H9 (cell line): ENCODE measurements around the gene KAZN. TPM values are rescaled to one million over a fixed set of nuclear protein-coding genes. Genes with fewer than 3 reads are reported as not detected.

Experiments used
- DNase-seq: peaks from one replicate; pipeline ENCODE4 v3.0.0-alpha.2; 2017
- H2AFZ ChIP-seq: one replicate; pipeline ENCODE4 v1.6.1; 2013; ENCODE audit warnings: mild to moderate bottlenecking, low read length, control low read depth, moderate library complexity
- H2AK5ac ChIP-seq: 2 replicates; pipeline ENCODE4 v1.6.1; 2013; ENCODE audit warnings: low read length, control low read depth, mixed read lengths; ENCODE audit not compliant: insufficient read length
- H2BK120ac ChIP-seq: one replicate; pipeline ENCODE4 v1.6.1; 2013; ENCODE audit warnings: low read depth, mild to moderate bottlenecking, low read length, control low read depth, inconsistent platforms; ENCODE audit not compliant: poor library complexity, severe bottlenecking
- H2BK12ac ChIP-seq: 2 replicates; pipeline ENCODE4 v1.6.1; 2013; ENCODE audit warnings: low read length, control low read depth, mixed read lengths, low read depth; ENCODE audit not compliant: insufficient read length
- H2BK15ac ChIP-seq: 2 replicates; pipeline ENCODE4 v1.6.1; 2013; ENCODE audit warnings: low read depth, low read length, control low read depth
- H2BK20ac ChIP-seq: one replicate; pipeline ENCODE4 v1.6.1; 2013; ENCODE audit warnings: low read depth, mild to moderate bottlenecking, low read length, control low read depth, inconsistent platforms; ENCODE audit not compliant: poor library complexity, severe bottlenecking
- H2BK5ac ChIP-seq: 2 replicates; pipeline ENCODE4 v1.6.1; 2013; ENCODE audit warnings: low read length, control low read depth, mixed read lengths; ENCODE audit not compliant: insufficient read length
- H3K14ac ChIP-seq: 2 replicates; pipeline ENCODE4 v1.6.1; 2013; ENCODE audit warnings: low read length, control low read depth; ENCODE audit not compliant: insufficient read depth
- H3K18ac ChIP-seq: 2 replicates; pipeline ENCODE4 v1.6.1; 2013; ENCODE audit warnings: low read depth, mild to moderate bottlenecking, mixed read lengths, low read length, control low read depth; ENCODE audit not compliant: insufficient read length
- H3K23ac ChIP-seq: 2 replicates; pipeline ENCODE4 v1.6.1; 2013; ENCODE audit warnings: low read length, control low read depth, mixed read lengths, low read depth; ENCODE audit not compliant: insufficient read length
- H3K23me2 ChIP-seq: 2 replicates; pipeline ENCODE4 v1.6.1; 2013; ENCODE audit warnings: low read depth, mild to moderate bottlenecking, mixed read lengths, low read length, control low read depth; ENCODE audit not compliant: insufficient read length, poor library complexity, severe bottlenecking
- H3K27ac ChIP-seq: 2 replicates; pipeline ENCODE4 v1.5.1; 2013; ENCODE audit warnings: low read length, control low read depth, mixed read lengths, low read depth; ENCODE audit not compliant: insufficient read length
- H3K27me3 ChIP-seq: 2 replicates; pipeline ENCODE4 v1.6.1; 2013; ENCODE audit warnings: low read length, control low read depth, inconsistent platforms; ENCODE audit not compliant: insufficient read depth
- H3K4ac ChIP-seq: 2 replicates; pipeline ENCODE4 v1.6.1; 2013; ENCODE audit warnings: low read depth, mild to moderate bottlenecking, control low read depth, inconsistent platforms, low read length, moderate library complexity
- H3K4me1 ChIP-seq: 2 replicates; pipeline ENCODE4 v1.6.1; 2013; ENCODE audit warnings: low read length, control low read depth, inconsistent platforms; ENCODE audit not compliant: insufficient read depth
- H3K4me2 ChIP-seq: 2 replicates; pipeline ENCODE4 v1.6.1; 2013; ENCODE audit warnings: low read length, control low read depth, mixed read lengths; ENCODE audit not compliant: insufficient read length, insufficient read depth
- H3K56ac ChIP-seq: 2 replicates; pipeline ENCODE4 v1.6.1; 2013; ENCODE audit warnings: low read depth, mild to moderate bottlenecking, mixed read lengths, low read length, control low read depth; ENCODE audit not compliant: insufficient read length
- H3K79me1 ChIP-seq: 2 replicates; pipeline ENCODE4 v1.6.1; 2013; ENCODE audit warnings: low read depth, mild to moderate bottlenecking, moderate library complexity, low read length, control low read depth, inconsistent platforms; ENCODE audit not compliant: insufficient read depth, poor library complexity, severe bottlenecking
- H3K79me2 ChIP-seq: 2 replicates; pipeline ENCODE4 v1.6.1; 2013; ENCODE audit warnings: low read length, control low read depth, inconsistent platforms; ENCODE audit not compliant: insufficient read depth
- H3K9ac ChIP-seq: 2 replicates; pipeline ENCODE4 v1.6.1; 2013; ENCODE audit warnings: low read length, control low read depth, mixed read lengths; ENCODE audit not compliant: insufficient read length; ENCODE audit errors: extremely low read depth
- H3K9me3 ChIP-seq: one replicate; pipeline ENCODE4 v1.6.1; 2013; ENCODE audit warnings: low read depth, low read length, inconsistent platforms; ENCODE audit not compliant: control insufficient read depth
- H3T11ph ChIP-seq: one replicate; pipeline ENCODE4 v1.6.1; 2013; ENCODE audit warnings: mild to moderate bottlenecking, low read length, control low read depth, inconsistent platforms
- H4K20me1 ChIP-seq: one replicate; pipeline ENCODE4 v1.6.1; 2013; ENCODE audit not compliant: control insufficient read depth, insufficient read length, insufficient read depth
- H4K5ac ChIP-seq: 2 replicates; pipeline ENCODE4 v1.6.1; 2013; ENCODE audit warnings: low read depth, mild to moderate bottlenecking, mixed read lengths, low read length, control low read depth; ENCODE audit not compliant: insufficient read length
- H4K8ac ChIP-seq: replicated peaks from 2 replicates; pipeline ENCODE4 v1.6.1; 2013; ENCODE audit warnings: low read length, control low read depth, mixed read lengths, low read depth; ENCODE audit not compliant: insufficient read length
- H4K91ac ChIP-seq: 2 replicates; pipeline ENCODE4 v1.6.1; 2013; ENCODE audit warnings: low read depth, mild to moderate bottlenecking, moderate library complexity, mixed read lengths, low read length, control low read depth; ENCODE audit not compliant: insufficient read length
- H3K27ac Mint-ChIP-seq, 3 experiments: 2 replicates in 2 of 3; 3 replicates in 1 of 3; pipeline ENCODE4 v1.8.0; 2020 to 2021; ENCODE audit warnings: mixed read lengths in 3 of 3, mild to moderate bottlenecking in 1 of 3, moderate library complexity in 1 of 3
- H3K27me3 Mint-ChIP-seq: 2 replicates; pipeline ENCODE4 v1.8.0; 2021; ENCODE audit warnings: low read depth, mild to moderate bottlenecking, moderate library complexity, mixed read lengths
- H3K36me3 Mint-ChIP-seq, 3 experiments: 2 replicates in 2 of 3; 3 replicates in 1 of 3; pipeline ENCODE4 v1.8.0; 2020 to 2021; ENCODE audit warnings: low read depth in 3 of 3, mixed read lengths in 3 of 3; ENCODE audit not compliant: insufficient read depth in 1 of 3
- H3K4me1 Mint-ChIP-seq, 2 experiments: 2 replicates each; pipeline ENCODE4 v1.8.0; 2020; ENCODE audit warnings: mixed read lengths in 2 of 2
- H3K4me3 Mint-ChIP-seq, 2 experiments: 2 replicates in 1 of 2; 3 replicates in 1 of 2; pipeline ENCODE4 v1.8.0; 2020 to 2021; ENCODE audit warnings: mild to moderate bottlenecking in 2 of 2, mixed read lengths in 2 of 2, moderate library complexity in 1 of 2
- H3K9me3 Mint-ChIP-seq, 2 experiments: 2 replicates in 1 of 2; 3 replicates in 1 of 2; pipeline ENCODE4 v1.8.0; 2020; ENCODE audit warnings: mild to moderate bottlenecking in 2 of 2, mixed read lengths in 2 of 2, moderate library complexity in 1 of 2
- CTCF ChIP-seq: fragments of 200-600 bp; sonication (generic); conservative IDR thresholded peaks from 3 replicates; pipeline ENCODE4 v1.8.0; 2021; ENCODE audit warnings: antibody characterized with exemption, mild to moderate bottlenecking
- WGBS: extraction: QIAGEN DNeasy Blood & Tissue Kit; methylation state at CpG from one replicate; pipeline ENCODE4 v1.1.7; 2013; ENCODE audit warnings: missing lambda C conversion rate, low lambda C conversion rate, mixed read lengths; ENCODE audit not compliant: insufficient read length; ENCODE audit errors: extremely low coverage; 5-methylcytosine and 5-hydroxymethylcytosine counted together
- total RNA-seq: library from RNA; stranded (reverse); gene quantifications from 2 replicates; pipeline ENCODE4 v1.2.1, GENCODE V29; 2021

The KAZN gene
- total RNA-seq, 1 experiment from 2014 or later, result 7.6 TPM

GRCh38 chr1:15096293-15096692, 497.8 kb downstream of the KAZN start:
- 0 out of 2 replicates have a peak, but pooled peaks cover 3% of the 10 kb centered on the region for H3K4me1 ChIP-seq
- no peaks in the 10 kb centered on the region for H3K9me3 ChIP-seq
- no peaks in the 10 kb centered on the region for H3K79me2 ChIP-seq
- no peak for TF ChIP-seq CTCF
- H2AFZ ChIP-seq, result no peak overlapping the region
- H2BK15ac ChIP-seq, result no peak overlapping the region
- no peak overlapping the region for H2AK5ac ChIP-seq
- H2BK120ac ChIP-seq, result no peak overlapping the region
- no peak overlapping the region for H4K91ac ChIP-seq
- H3K56ac ChIP-seq, result no peak overlapping the region
- no peak overlapping the region for H3K4me2 ChIP-seq
- H3K23ac ChIP-seq, result no peak overlapping the region
- Mint-ChIP-seq H3K4me3 (no peak overlapping the region), H3K27me3 (peaks cover 27% of the 10 kb centered on the region), H3K4me1 (peaks cover 24 to 32% of the 10 kb centered on the region in 2 experiments), H3K36me3 (no peaks in the 10 kb centered on the region), H3K27ac (no peak overlapping the region), H3K9me3 (no peaks in the 10 kb centered on the region)
- H4K20me1 ChIP-seq, result no peaks in the 10 kb centered on the region
- H3K27ac ChIP-seq, result no peak overlapping the region
- no peak overlapping the region for H4K5ac ChIP-seq
- no peak overlapping the region for H3K14ac ChIP-seq
- H3K27me3 ChIP-seq, result peaks cover 2% of the 10 kb centered on the region; the same call in 1 of the 2 replicates
- no peak overlapping the region for H2BK12ac ChIP-seq
- H3K4ac ChIP-seq, result no peak overlapping the region
- H3K23me2 ChIP-seq, result no peaks in the 10 kb centered on the region
- DNase-seq, result no peak
- H3T11ph ChIP-seq, result no peak overlapping the region
- H3K79me1 ChIP-seq, result no peaks in the 10 kb centered on the region
- no peak overlapping the region for H3K18ac ChIP-seq
- no peak overlapping the region for H2BK20ac ChIP-seq
- H2BK5ac ChIP-seq, result no peak overlapping the region
- WGBS, result no CpG with 5 or more reads among the region's 7 CpGs
- H4K8ac ChIP-seq, result no peak overlapping the region
- H3K9ac ChIP-seq, result no peak overlapping the region
